GM12878 (cell line): ENCODE results near the gene ZNF329. TPM values are rescaled to one million over a fixed set of nuclear protein-coding genes. Genes with fewer than 3 reads are reported as not detected.

Source experiments
- ATAC-seq: fragments of 200-7000 bp; cut with Tn5 transposase; 3 replicates; pipeline ENCODE4 v1.9.1; 2020; ENCODE audit warnings: mild to moderate bottlenecking, moderate library complexity
- BruUV-seq: library from RNA; stranded (reverse); fragments of 400-500 nt; replicated peaks from 2 replicates; lab custom pipeline; 2021; lab: Mats Ljungman, UMichigan
- CTCF ChIA-PET: fragments of 300-600 bp; sonication (Branson Sonifier 250); formaldehyde crosslinking; extraction: SDS; loops from one replicate; lab custom pipeline; 2021; ENCODE audit warnings: inconsistent platforms; lab: Yijun Ruan, JAX
- POLR2A ChIA-PET: fragments of 350-600 bp; formaldehyde crosslinking; extraction: SDS; loops from one replicate; lab custom pipeline; 2021; ENCODE audit warnings: inconsistent platforms; lab: Charles Lee
- RAD21 ChIA-PET: fragments of 300-600 bp; sonication (Branson Sonifier 250); formaldehyde crosslinking; loops from one replicate; lab custom pipeline; 2023; ENCODE audit warnings: antibody characterized with exemption; ENCODE audit not compliant: unreplicated experiment; lab: Charles Lee
- SMC1A ChIA-PET: fragments of 300-600 bp; sonication (Branson Sonifier 250); formaldehyde crosslinking; loops from one replicate; lab custom pipeline; 2023; ENCODE audit not compliant: unreplicated experiment, uncharacterized antibody; lab: Charles Lee
- DNase-seq: peaks from one replicate; pipeline ENCODE4 v3.0.0-alpha.2; 2011; ENCODE audit warnings: low read depth, low spot score
- FAIRE-seq: peaks from 3 replicates; lab custom pipeline; 2011; peaks lifted over from hg19 to GRCh38; lab: Jason Lieb, UNC
- H2AFZ ChIP-seq: 2 replicates; pipeline ENCODE4 v1.6.0; 2011; ENCODE audit warnings: low read depth, low read length, control low read depth; ENCODE audit not compliant: control insufficient read depth
- H3K27ac ChIP-seq: 2 replicates; pipeline ENCODE4 v1.5.1; 2011; ENCODE audit warnings: control low read depth; ENCODE audit not compliant: control insufficient read depth, insufficient read depth
- H3K27me3 ChIP-seq, 2 experiments: replicated peaks in 1 of 2; 2 replicates each; pipeline versions ENCODE4 v1.6.0 to v1.6.1; 2011; ENCODE audit warnings: low read length in 1 of 2; ENCODE audit not compliant: control insufficient read depth in 2 of 2, insufficient read depth in 2 of 2
- H3K36me3 ChIP-seq, 2 experiments: 2 replicates each; pipeline ENCODE4 v1.5.1; 2011; ENCODE audit warnings: low read length in 1 of 2; ENCODE audit not compliant: control insufficient read depth in 2 of 2, insufficient read depth in 2 of 2
- H3K4me1 ChIP-seq: 2 replicates; pipeline ENCODE4 v1.6.1; 2011; ENCODE audit warnings: mild to moderate bottlenecking, low read length, moderate library complexity, mixed read lengths; ENCODE audit not compliant: control insufficient read depth, insufficient read depth
- H3K4me2 ChIP-seq: 2 replicates; pipeline ENCODE4 v1.6.0; 2011; ENCODE audit warnings: control low read depth; ENCODE audit not compliant: control insufficient read depth, insufficient read depth
- H3K4me3 ChIP-seq: fragments of 200-600 bp; sonication (generic); 2 replicates; pipeline ENCODE4 v1.5.1; 2016
- H3K79me2 ChIP-seq: 2 replicates; pipeline ENCODE4 v1.6.0; 2011; ENCODE audit warnings: low read length; ENCODE audit not compliant: control insufficient read depth, insufficient read depth
- H3K9ac ChIP-seq: 2 replicates; pipeline ENCODE4 v1.8.0; 2011; ENCODE audit warnings: low read length, control low read depth, mixed read lengths; ENCODE audit not compliant: control insufficient read depth, insufficient read depth
- H3K9me3 ChIP-seq: replicated peaks from 3 replicates; pipeline ENCODE4 v1.5.1; 2011; ENCODE audit warnings: mild to moderate bottlenecking, low read length; ENCODE audit not compliant: control insufficient read depth, insufficient read depth
- H4K20me1 ChIP-seq: 2 replicates; pipeline ENCODE4 v1.6.0; 2011; ENCODE audit not compliant: control insufficient read depth, insufficient read depth
- MYB ChIP-seq: fragments of 150-350 bp; IDR thresholded peaks from 2 replicates; pipeline ENCODE4 v1.6.1; 2014; ENCODE audit warnings: mild to moderate bottlenecking, low read depth, low read length, borderline replicate concordance
- NR2C2 ChIP-seq: IDR thresholded peaks from 2 replicates; pipeline ENCODE4 v1.6.1; 2011; ENCODE audit warnings: borderline replicate concordance, low read depth; ENCODE audit not compliant: control insufficient read depth, insufficient read length
- RFX5 ChIP-seq: IDR thresholded peaks from 2 replicates; pipeline ENCODE4 v1.6.1; 2011; ENCODE audit warnings: low read depth, low read length, improper control_type of control experiment
- SREBF2 ChIP-seq: IDR thresholded peaks from 2 replicates; pipeline ENCODE4 v1.6.1; 2012; ENCODE audit warnings: mild to moderate bottlenecking, low read length
- WGBS: methylation state at CpG from one replicate; pipeline ENCODE4 v1.1.6; 2016; ENCODE audit warnings: low lambda C conversion rate; ENCODE audit not compliant: insufficient replicate concordance, insufficient coverage; ENCODE audit errors: missing lambda C conversion rate; 5-methylcytosine and 5-hydroxymethylcytosine counted together
- in situ Hi-C: fragments of 300-500 bp; cut with MboI; formaldehyde crosslinking; loops from 9 replicates; pipeline ENCODE4 v1.14.3; 2018; ENCODE audit warnings: mixed read lengths
- intact Hi-C: fragments of 100-400 bp; cut with micrococcal nuclease; formaldehyde crosslinking; loops from one replicate; pipeline ENCODE4 v1.14.2; 2022; ENCODE audit not compliant: unreplicated experiment
- polyA plus RNA-seq, 11 experiments: library from polyadenylated mRNA; depleted of rRNA in 4 of 11; unstranded in 6 of 11; stranded (reverse) in 5 of 11; fragments of >200 nt; fragmentation: Nextera tagmentation in 4 of 11; fragmentation: Illumina TruSeq in 1 of 11; extraction: Ambion mirVana in 4 of 11; extraction: Trizol in 1 of 11; gene quantifications; 1 replicate in 1 of 11; 2 replicates in 10 of 11; pipeline versions ENCODE4 v1.2.1 to v1.2.3, GENCODE V29; 2011 to 2016; ENCODE audit warnings: inconsistent platforms in 2 of 11, missing spikeins in 2 of 11, low read depth in 1 of 11
- total RNA-seq, 4 experiments: library from RNA; depleted of rRNA in 3 of 4; stranded (reverse); fragments of >200 nt in 3 of 4; fragmentation: Illumina TruSeq in 1 of 4; extraction: Trizol in 1 of 4; gene quantifications; 2 replicates each; pipeline versions ENCODE4 v1.2.1 to v1.2.3, GENCODE V29; 2013 to 2021
- TF ChIP-seq, protein P1 (sequence below): IDR thresholded peaks from 2 replicates; pipeline ENCODE4 v1.6.1; 2011; ENCODE audit warnings: mild to moderate bottlenecking, low read depth, low read length, moderate library complexity; ENCODE audit not compliant: insufficient replicate concordance

Gene ZNF329
- total and polyA plus RNA-seq, 10 of the 15 experiments (the other 5 are each of a cell fraction or from before 2014, with no cell fraction given): 0.11 to 4.7 (median 0.56) TPM; not detected in 1

DNA sequence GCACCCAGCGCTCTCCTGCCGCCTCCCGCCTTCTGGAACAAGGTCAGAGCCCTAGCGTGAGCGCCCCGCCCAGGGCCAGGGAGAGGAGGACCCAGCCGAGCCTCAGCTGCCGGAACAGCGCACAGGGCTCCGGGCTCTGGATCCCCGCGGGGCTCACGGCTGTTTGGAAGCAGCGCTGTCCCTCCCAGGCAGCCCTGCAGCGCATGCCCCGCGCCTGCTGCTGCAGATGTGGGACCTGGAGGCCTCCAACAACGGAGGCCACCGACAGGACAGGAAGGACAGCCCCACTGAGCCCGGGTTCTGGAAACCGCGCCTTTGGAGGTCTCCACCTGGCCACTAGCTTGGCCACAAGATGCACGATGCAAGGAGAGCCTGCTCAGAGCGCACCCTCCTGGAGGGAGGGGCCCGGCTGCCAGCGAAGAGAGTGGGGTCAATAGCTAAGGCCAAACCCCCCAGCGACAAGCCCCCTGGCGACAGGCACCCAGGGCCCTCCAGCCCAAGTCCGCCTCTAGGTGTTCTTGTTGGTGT lies 65.2 kb downstream of the ZNF329 start (continued):
- TF ChIP-seq MYB (no peak), SREBF2 (no peak)
- TF ChIP-seq, protein P1, sequence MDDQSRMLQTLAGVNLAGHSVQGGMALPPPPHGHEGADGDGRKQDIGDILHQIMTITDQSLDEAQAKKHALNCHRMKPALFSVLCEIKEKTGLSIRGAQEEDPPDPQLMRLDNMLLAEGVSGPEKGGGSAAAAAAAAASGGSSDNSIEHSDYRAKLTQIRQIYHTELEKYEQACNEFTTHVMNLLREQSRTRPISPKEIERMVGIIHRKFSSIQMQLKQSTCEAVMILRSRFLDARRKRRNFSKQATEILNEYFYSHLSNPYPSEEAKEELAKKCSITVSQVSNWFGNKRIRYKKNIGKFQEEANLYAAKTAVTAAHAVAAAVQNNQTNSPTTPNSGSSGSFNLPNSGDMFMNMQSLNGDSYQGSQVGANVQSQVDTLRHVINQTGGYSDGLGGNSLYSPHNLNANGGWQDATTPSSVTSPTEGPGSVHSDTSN: no peak

DNA sequence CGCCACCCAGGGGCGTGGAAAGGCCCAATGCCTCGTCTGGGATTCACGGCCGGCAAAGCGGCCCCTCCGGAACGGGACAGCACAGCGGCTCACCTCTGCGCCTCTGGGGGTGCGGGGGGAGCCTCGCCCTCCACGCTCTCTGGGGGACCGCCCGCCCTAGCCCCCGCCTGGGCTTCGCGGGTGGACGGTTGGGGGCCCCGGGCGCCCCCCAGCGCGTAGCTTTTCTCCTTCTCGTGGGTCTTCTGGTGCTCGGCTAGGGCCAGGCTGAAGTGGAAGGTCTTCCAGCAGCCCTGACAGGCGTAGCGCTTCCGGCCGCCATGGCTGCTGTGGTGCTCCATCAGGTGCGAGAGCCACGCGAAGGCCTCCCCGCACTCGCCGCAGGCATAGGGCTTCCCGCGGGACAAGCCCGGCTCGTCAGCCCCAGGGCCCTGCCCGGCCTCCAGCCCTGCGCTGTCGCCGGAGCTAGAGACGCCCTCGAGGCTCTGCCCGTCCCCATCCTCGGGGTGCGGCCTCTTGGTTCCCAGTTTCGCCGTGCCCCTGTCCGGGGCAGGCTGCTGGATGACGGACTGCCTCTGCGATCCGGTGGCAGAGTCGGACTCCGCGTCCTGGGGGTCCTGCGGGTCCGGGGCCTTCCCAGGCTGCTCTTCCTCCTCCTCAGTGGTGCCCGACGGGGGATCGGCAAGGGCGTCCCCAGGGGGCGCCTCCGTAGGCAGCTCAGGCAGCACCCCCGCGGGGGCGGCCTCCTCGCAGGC lies 65.8 kb downstream of the ZNF329 start:
- SMC1A ChIA-PET: no interaction called here
- H4K20me1 ChIP-seq: no peaks in the 10 kb centered on the region
- intact Hi-C loops: no loop called here
- no peak overlapping the region for H3K9ac ChIP-seq
- no TSS peak for BruUV-seq
- no peak overlapping the region for H3K4me2 ChIP-seq
- H3K4me1 ChIP-seq: no peaks in the 10 kb centered on the region
- no peak for ATAC-seq
- H3K27me3 ChIP-seq: no peaks in the 10 kb centered on the region
- CTCF ChIA-PET: no interaction called here
- H3K4me3 ChIP-seq: no peak overlapping the region
- in situ Hi-C loops: no loop called here
- WGBS: 89% methylated on average over 61 of the region's 69 CpGs
- H3K27ac ChIP-seq: no peak overlapping the region
- peaks cover 1% of the 10 kb centered on the region; the same call in 1 of the 3 replicates for H3K9me3 ChIP-seq
- no peaks in the 10 kb centered on the region for H3K79me2 ChIP-seq
- no peak overlapping the region for H2AFZ ChIP-seq
- no peak for TF ChIP-seq NR2C2
- TF ChIP-seq RFX5: no peak
- RAD21 ChIA-PET: no interaction called here
- FAIRE-seq: no peak
- POLR2A ChIA-PET: no interaction called here
- no peaks in the 10 kb centered on the region for H3K36me3 ChIP-seq
- DNase-seq: no peak
